Measurements from ENCODE around the gene KRTAP3-2.

KRTAP3-2 gene

GRCh38 chr17:41009936-41010335 is 10.2 kb upstream of the KRTAP3-2 start:
- TF ChIP-seq, protein P1, sequence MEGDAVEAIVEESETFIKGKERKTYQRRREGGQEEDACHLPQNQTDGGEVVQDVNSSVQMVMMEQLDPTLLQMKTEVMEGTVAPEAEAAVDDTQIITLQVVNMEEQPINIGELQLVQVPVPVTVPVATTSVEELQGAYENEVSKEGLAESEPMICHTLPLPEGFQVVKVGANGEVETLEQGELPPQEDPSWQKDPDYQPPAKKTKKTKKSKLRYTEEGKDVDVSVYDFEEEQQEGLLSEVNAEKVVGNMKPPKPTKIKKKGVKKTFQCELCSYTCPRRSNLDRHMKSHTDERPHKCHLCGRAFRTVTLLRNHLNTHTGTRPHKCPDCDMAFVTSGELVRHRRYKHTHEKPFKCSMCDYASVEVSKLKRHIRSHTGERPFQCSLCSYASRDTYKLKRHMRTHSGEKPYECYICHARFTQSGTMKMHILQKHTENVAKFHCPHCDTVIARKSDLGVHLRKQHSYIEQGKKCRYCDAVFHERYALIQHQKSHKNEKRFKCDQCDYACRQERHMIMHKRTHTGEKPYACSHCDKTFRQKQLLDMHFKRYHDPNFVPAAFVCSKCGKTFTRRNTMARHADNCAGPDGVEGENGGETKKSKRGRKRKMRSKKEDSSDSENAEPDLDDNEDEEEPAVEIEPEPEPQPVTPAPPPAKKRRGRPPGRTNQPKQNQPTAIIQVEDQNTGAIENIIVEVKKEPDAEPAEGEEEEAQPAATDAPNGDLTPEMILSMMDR (IDR thresholded peaks at IDR 0.05; ENCODE audit: low read depth, low read length, missing control alignments), result no peak
- H3K4me3 ChIP-seq (replicated peaks; ENCODE audit: low read depth, low read length), result no peak overlapping the region
- no peak for DNase-seq (ENCODE audit: extremely low read depth, low read depth)

DNA sequence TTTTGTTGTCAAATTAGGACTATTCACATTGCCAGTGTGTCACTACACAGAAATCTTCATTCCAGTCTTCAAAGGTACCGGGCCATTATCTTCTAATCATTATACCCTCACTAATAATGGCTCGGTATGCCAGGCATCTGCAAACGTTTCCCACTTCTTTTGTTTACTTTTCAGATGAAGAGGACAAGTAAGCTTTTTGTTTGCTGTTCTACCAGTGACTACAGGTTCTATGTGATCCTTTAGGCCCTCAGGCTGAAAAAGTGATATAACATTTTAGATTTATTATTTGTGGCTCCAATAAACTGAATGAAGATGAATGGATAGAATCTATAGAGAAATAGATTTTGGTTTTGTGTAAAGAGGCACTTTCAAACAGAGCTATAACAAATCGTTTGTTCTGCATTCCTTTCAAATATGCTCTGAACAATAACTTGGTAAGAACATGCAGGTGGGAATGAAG is 9.6 kb upstream of the KRTAP3-2 start:
- DNase-seq (ENCODE audit: extremely low read depth, low read depth), result no peak
- TF ChIP-seq, protein P1 (IDR thresholded peaks at IDR 0.05; ENCODE audit: low read depth, low read length, missing control alignments), result no peak
- no peak overlapping the region for H3K4me3 ChIP-seq (replicated peaks; ENCODE audit: low read depth, low read length)

DNA sequence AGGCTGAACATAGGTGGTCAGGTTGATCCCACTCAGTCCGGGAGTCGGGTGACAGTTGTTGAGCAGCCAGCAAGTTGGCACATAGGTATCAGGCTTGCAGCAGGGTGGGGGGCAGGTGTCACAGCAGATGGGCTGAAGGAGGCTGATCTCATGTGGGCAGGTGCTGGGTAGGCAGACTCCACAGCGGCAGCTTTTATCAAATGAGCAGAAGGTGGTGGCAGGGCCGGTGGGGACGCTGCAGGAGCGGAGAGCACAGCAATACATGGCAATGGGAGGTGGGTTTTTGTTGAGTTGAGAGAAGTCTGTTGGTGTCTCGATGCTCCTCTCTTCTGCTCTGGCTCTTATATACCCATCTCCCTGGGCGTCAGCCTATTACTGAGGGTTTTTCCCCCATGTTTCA is 9.1 kb upstream of the KRTAP3-2 start, which contains the start of gene KRTAP3-1:
TSS of gene KRTAP3-1 (minus strand) at position 318 of the 400 bp plus-strand sequence. CDS start at position 264, 54 bp downstream.
- no peak for DNase-seq (ENCODE audit: extremely low read depth, low read depth)
- no peak within 1 kb of the TSS for H3K4me3 ChIP-seq (replicated peaks; ENCODE audit: low read depth, low read length)
- TF ChIP-seq, protein P1 (IDR thresholded peaks at IDR 0.05; ENCODE audit: low read depth, low read length, missing control alignments), result no peak

- DNase-seq (ENCODE audit: extremely low read depth, low read depth), result no peak
- H3K4me3 ChIP-seq (replicated peaks; ENCODE audit: low read depth, low read length), result no peak overlapping the region
- TF ChIP-seq, protein P1 (IDR thresholded peaks at IDR 0.05; ENCODE audit: low read depth, low read length, missing control alignments), result no peak
Measured at GRCh38 chr17:41004397-41004796, 4.7 kb upstream of the KRTAP3-2 start.

GRCh38 chr17:41003926-41004325 is 4.2 kb upstream of the KRTAP3-2 start:
- DNase-seq (ENCODE audit: extremely low read depth, low read depth), result no peak

GRCh38 chr17:41002814-41003213 is 3.1 kb upstream of the KRTAP3-2 start:
- no peak overlapping the region for H3K4me3 ChIP-seq (replicated peaks; ENCODE audit: low read depth, low read length)
- DNase-seq (ENCODE audit: extremely low read depth, low read depth), result no peak
- TF ChIP-seq, protein P1 (IDR thresholded peaks at IDR 0.05; ENCODE audit: low read depth, low read length, missing control alignments), result no peak

More at GRCh38 chr17:41003926-41004325, 4.2 kb upstream of the KRTAP3-2 start:
- no peak overlapping the region for H3K4me3 ChIP-seq (replicated peaks; ENCODE audit: low read depth, low read length)
- TF ChIP-seq, protein P1 (IDR thresholded peaks at IDR 0.05; ENCODE audit: low read depth, low read length, missing control alignments), result no peak

DNA sequence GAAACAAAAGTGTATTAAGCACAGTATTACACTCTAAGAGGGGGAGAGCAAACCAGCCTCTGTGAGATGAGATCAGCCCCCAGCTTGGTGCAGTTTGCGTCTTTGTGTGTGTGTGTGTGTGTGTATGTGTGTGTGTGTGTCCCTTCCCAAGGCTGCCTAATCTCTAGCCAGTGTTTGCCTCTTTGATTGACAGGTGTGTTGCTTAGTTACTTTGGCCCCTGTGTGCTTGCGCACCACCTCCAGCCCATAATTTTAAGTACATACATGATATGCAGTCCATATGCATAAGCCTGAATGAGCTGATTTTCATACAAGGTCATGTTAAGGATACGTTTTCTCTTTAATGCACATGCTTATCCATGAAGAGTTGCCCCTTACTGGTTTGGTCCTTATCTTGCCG is 2.1 kb upstream of the KRTAP3-2 start:
- no peak for DNase-seq (ENCODE audit: extremely low read depth, low read depth)
- H3K4me3 ChIP-seq (replicated peaks; ENCODE audit: low read depth, low read length), result no peak overlapping the region
- TF ChIP-seq, protein P1 (IDR thresholded peaks at IDR 0.05; ENCODE audit: low read depth, low read length, missing control alignments), result no peak
